Mucosa of descending colon (tissue), 3 donors: ENCODE results near the gene PCSK4. TPM values are rescaled to one million over a fixed set of nuclear protein-coding genes. Genes with fewer than 3 reads are reported as not detected.

Source experiments
- ATAC-seq: fragments of 200-7000 bp; cut with Tn5 transposase; one replicate; pipeline ENCODE4 v1.9.1; 2020; ENCODE audit warnings: mild to moderate bottlenecking, moderate library complexity
- DNase-seq, 3 donors: peaks; one replicate each; pipeline ENCODE4 v3.0.0-alpha.2; 2020
- H3K36me3 ChIP-seq: fragments of 200-600 bp; one replicate; pipeline ENCODE4 v1.8.0; 2021; ENCODE audit warnings: low read depth, mild to moderate bottlenecking
- H3K4me1 ChIP-seq: fragments of 200-600 bp; one replicate; pipeline ENCODE4 v1.8.0; 2021; ENCODE audit warnings: low read depth, mild to moderate bottlenecking
- H3K4me3 ChIP-seq: fragments of 200-600 bp; one replicate; pipeline ENCODE4 v1.8.0; 2021; ENCODE audit warnings: mild to moderate bottlenecking
- H3K9me3 ChIP-seq: fragments of 200-600 bp; one replicate; pipeline ENCODE4 v1.8.0; 2021; ENCODE audit warnings: mild to moderate bottlenecking
- intact Hi-C, 2 donors: fragments of 100-400 bp; cut with DNase I in 1 of 2; cut with micrococcal nuclease in 1 of 2; formaldehyde crosslinking; loops; one replicate each; pipeline versions ENCODE4 v1.11.0 to v1.11.1; 2022; cut with DNase I, micrococcal nuclease
- total RNA-seq, 3 donors: library from RNA; stranded (reverse); fragmentation: NEBNext Ultra II Directional in 2 of 3; extraction: Animal tissue kit (Norgen Biotek cat#: 25700) in 2 of 3; gene quantifications; one replicate each; pipeline versions ENCODE4 v1.2.1 to v1.2.4, GENCODE V29; 2021 to 2023
- TF ChIP-seq, protein P1 (sequence below): fragments of 200-600 bp; IDR thresholded peaks from one replicate; pipeline ENCODE4 v1.8.0; 2022; ENCODE audit warnings: antibody characterized with exemption, mild to moderate bottlenecking
- donor health status: DM: no; HTN: no; CAD: no; lungs with moderate emphysema.
- donor health status: DM: no; HTN: no; CAD: no.
- donor health status: DM: no; HTN: yes; CAD: no.

The PCSK4 gene
- total RNA-seq, 3 donors from 2014 or later: 3.3 to 7.5 (median 4.9) TPM

- H3K9me3 ChIP-seq: no peaks in the 10 kb centered on the region
- H3K4me1 ChIP-seq: peaks cover 10% of the 10 kb centered on the region
- ATAC-seq (no peak), DNase-seq (peak in 1 of 3 donors; percentile 49)
- intact Hi-C loops: no loop called here
- TF ChIP-seq, protein P1, sequence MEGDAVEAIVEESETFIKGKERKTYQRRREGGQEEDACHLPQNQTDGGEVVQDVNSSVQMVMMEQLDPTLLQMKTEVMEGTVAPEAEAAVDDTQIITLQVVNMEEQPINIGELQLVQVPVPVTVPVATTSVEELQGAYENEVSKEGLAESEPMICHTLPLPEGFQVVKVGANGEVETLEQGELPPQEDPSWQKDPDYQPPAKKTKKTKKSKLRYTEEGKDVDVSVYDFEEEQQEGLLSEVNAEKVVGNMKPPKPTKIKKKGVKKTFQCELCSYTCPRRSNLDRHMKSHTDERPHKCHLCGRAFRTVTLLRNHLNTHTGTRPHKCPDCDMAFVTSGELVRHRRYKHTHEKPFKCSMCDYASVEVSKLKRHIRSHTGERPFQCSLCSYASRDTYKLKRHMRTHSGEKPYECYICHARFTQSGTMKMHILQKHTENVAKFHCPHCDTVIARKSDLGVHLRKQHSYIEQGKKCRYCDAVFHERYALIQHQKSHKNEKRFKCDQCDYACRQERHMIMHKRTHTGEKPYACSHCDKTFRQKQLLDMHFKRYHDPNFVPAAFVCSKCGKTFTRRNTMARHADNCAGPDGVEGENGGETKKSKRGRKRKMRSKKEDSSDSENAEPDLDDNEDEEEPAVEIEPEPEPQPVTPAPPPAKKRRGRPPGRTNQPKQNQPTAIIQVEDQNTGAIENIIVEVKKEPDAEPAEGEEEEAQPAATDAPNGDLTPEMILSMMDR: no peak
- H3K36me3 ChIP-seq: no peaks in the 10 kb centered on the region
- no peak overlapping the region for H3K4me3 ChIP-seq
Measured at GRCh38 chr19:1494115-1494815, 4.1 kb upstream of the PCSK4 start.

- ATAC-seq: no peak
- Histone ChIP-seq H3K9me3 (no peaks in the 10 kb centered on the region), H3K4me1 (peaks cover 10% of the 10 kb centered on the region), H3K4me3 (no peak overlapping the region), H3K36me3 (no peaks in the 10 kb centered on the region)
- TF ChIP-seq, protein P1: no peak
- intact Hi-C loops: no loop called here
- peak in 2 of 3 donors; percentile 38 to 54 for DNase-seq
Measured at GRCh38 chr19:1492474-1493006, 2.4 kb upstream of the PCSK4 start.

DNA sequence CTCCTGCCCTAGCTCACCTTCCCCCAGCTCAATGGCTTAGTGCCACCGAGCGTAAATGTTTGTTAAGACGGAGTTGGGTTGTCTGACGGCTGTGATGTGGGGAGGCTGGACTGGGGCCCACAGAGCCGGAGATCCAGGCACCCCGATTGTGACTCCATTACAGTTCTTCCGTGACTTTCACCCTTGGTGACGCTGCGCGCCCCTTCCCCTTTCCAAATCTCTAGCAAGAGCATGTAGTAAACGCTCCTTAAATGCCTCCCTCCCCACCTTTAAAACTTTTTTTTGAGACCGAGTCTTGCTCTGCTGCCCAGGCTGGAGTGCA lies 1.7 kb upstream of the PCSK4 start:
- Histone ChIP-seq H3K4me1 (peaks cover 10% of the 10 kb centered on the region), H3K4me3 (no peak overlapping the region), H3K9me3 (no peaks in the 10 kb centered on the region), H3K36me3 (no peaks in the 10 kb centered on the region)
- peak in 2 of 3 donors; percentile 36 to 45 for DNase-seq
- no peak for ATAC-seq
- intact Hi-C loops: no loop called here
- TF ChIP-seq, protein P1: no peak

- intact Hi-C loops: no loop called here
- peak within 1 kb of the TSS; percentile 19 for H3K4me3 ChIP-seq
- no peaks in the 10 kb centered on the region for H3K9me3 ChIP-seq
- H3K4me1 ChIP-seq: peaks cover 10% of the 10 kb centered on the region
- ATAC-seq: no peak
- DNase-seq: peak in 1 of 3 donors; percentile 26
- H3K36me3 ChIP-seq: no peaks in the 10 kb centered on the region
- TF ChIP-seq, protein P1: no peak
Measured at GRCh38 chr19:1491114-1491848, 1.1 kb upstream of the PCSK4 start, which contains the start of gene REEP6. TSS of gene REEP6 (plus strand) at chr19:1491181. CDS start at chr19:1491270, 89 bp downstream.

- no peak for ATAC-seq
- peaks cover 10% of the 10 kb centered on the region for H3K4me1 ChIP-seq
- no peaks in the 10 kb centered on the region for H3K36me3 ChIP-seq
- intact Hi-C loops: no loop called here
- TF ChIP-seq, protein P1: no peak
- peak; percentile 52 to 68 (median 61) for DNase-seq
- H3K9me3 ChIP-seq: no peaks in the 10 kb centered on the region
- H3K4me3 ChIP-seq: no peak overlapping the region
Measured at GRCh38 chr19:1489463-1490310, 463 bp downstream of the PCSK4 start.
